Astrocyte of the spinal cord (primary cell): ENCODE results near the gene CFAP90.

Experiments
- DNase-seq: peaks from one replicate; pipeline ENCODE4 v3.0.0; 2011; ENCODE audit warnings: low read depth, low spot score
- H3K4me3 ChIP-seq: 2 replicates; pipeline ENCODE4 v1.5.1; 2011; ENCODE audit warnings: low read depth, mild to moderate bottlenecking, low read length, moderate library complexity
- CTCF ChIP-seq: IDR thresholded peaks from 2 replicates; pipeline ENCODE4 v1.5.1; 2012; ENCODE audit warnings: low read depth, mild to moderate bottlenecking, low read length, inconsistent platforms
- in situ Hi-C: cut with HindIII; loops from 2 replicates; pipeline ENCODE4 v1.10.0; 2017; ENCODE audit warnings: low sequenced_read_pairs

Gene CFAP90

DNA sequence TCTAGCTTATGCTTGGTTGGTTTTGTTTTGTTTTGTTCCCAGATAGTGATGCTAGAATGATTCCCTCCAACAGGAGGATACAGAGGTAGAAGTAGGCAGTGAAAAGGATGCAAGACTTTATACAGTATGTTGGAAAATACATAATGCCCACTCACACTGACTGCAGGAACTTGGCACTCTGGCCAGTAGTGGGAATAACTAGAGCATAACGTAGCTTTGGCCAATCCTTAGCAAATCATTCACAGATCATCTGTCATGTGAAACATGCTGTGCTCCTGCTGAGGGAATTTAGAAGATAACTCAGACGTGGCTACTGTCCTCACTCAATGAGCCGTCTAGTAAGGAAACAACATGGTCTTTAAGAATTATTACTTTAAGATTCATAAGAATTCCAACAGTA lies 13.5 kb downstream of the CFAP90 start:
- DNase-seq, result no peak
- no peak overlapping the region for H3K4me3 ChIP-seq
- no peak for TF ChIP-seq CTCF
- in situ Hi-C loops, result no loop called here

DNA sequence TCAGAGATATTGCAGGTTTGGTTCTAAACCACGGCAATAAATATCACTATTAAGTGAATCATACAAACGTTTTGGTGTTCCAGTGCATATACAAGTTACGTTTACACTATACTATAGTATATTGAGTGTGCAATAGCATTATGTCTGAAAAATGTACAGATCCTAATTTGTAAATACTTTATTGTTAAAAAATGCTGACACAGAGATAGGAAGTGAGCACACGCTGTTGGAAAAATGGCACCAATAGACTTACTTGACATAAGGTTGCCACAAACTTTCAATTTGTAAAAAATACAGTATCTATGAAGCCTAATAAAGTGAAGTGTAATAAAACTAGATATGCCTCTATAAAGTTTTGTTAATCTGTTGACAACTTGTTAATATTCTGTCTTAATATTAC lies 16.0 kb downstream of the CFAP90 start:
- in situ Hi-C loops, result no loop called here
- DNase-seq, result no peak
- no peak overlapping the region for H3K4me3 ChIP-seq
- TF ChIP-seq CTCF, result no peak

DNA sequence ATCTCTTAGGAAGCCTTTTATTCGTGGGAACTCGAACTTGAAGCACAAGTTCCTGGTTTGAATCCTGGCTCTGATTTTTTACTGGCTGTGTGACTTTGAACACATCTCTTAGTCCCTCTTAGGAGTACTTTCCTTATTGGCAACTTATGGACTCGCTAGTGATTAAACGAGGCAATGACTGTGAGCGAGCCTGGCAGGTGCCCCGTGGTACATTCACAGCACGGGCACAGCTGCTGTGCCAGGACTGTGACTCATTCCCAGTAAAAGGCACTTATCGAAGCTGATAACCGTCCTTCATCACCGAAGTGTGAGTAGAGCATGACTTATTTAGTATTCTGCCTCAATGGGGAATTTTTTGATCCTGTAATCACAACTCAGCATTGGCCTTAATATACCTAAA lies 22.7 kb downstream of the CFAP90 start:
- no peak for TF ChIP-seq CTCF
- no peak for DNase-seq
- in situ Hi-C loops, result no loop called here
- no peak overlapping the region for H3K4me3 ChIP-seq

GRCh38 chr5:7827610-7828009 lies 23.3 kb downstream of the CFAP90 start:
- in situ Hi-C loops, result no loop called here
- no peak for DNase-seq
- H3K4me3 ChIP-seq, result no peak overlapping the region
- TF ChIP-seq CTCF, result peak; percentile 38

DNA sequence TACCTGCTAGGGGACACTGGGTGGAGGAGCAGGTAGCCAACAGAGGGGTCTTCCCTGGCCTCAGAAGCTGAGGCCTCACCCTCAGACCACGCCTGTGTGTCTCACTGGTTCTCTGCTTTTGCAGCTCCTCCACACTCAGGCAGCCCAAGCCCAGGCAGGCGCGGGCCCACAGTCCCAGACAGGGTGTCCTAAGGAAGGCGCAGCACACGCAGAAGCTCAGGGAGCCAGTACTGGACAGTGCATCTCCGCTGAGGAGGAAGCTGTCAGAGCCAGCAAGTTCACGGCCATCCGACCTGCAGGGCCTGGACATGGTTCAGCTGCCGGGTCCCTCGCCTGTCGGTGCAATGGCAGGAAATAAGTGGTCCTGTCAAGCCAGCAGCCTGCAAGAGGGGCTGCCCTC lies 25.3 kb downstream of the CFAP90 start:
- no peak overlapping the region for H3K4me3 ChIP-seq

GRCh38 chr5:7824995-7825394 lies 25.9 kb downstream of the CFAP90 start:
- TF ChIP-seq CTCF, result no peak
- in situ Hi-C loops, result no loop called here
- DNase-seq, result no peak

More for the DNA sequence above, 25.3 kb downstream of the CFAP90 start:
- no peak for TF ChIP-seq CTCF
- DNase-seq, result no peak
- in situ Hi-C loops, result no loop called here

DNA sequence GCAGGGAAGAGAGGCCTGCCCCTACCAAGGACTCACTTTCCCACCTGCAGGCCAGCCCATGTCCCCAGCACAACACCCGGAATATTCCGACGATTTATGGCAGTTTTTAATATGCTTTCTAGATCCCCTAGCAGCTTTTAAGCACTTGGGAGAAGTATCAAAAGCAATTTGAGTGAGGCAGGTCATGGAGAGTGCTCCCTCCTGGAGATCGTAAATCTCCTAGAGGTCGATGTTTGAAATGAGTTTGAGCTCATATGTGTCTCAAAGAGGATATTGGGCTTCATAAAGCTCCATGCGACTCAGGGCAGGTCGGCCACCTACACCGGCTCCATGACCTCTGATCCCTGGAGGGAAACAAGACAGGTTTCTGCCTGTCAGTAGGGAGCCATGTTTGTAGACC lies 27.3 kb downstream of the CFAP90 start:
- in situ Hi-C loops, result no loop called here
- no peak for DNase-seq
- no peak for TF ChIP-seq CTCF
- no peak overlapping the region for H3K4me3 ChIP-seq

More at GRCh38 chr5:7824995-7825394, 25.9 kb downstream of the CFAP90 start:
- H3K4me3 ChIP-seq, result no peak overlapping the region
